OCI-LY7 (cell line): ENCODE measurements around the gene KIAA1549. TPM values are rescaled to one million over a fixed set of nuclear protein-coding genes. Genes with fewer than 3 reads are reported as not detected.

Experiments used
- BruUV-seq: library from RNA; stranded (reverse); fragments of 400-500 nt; replicated peaks from 2 replicates; lab custom pipeline; 2021; lab: Mats Ljungman, UMichigan
- CTCF ChIA-PET: fragments of 300-600 bp; sonication (Branson Sonifier 250); formaldehyde crosslinking; loops from one replicate; lab custom pipeline; 2022; ENCODE audit warnings: antibody characterized with exemption; ENCODE audit not compliant: unreplicated experiment; lab: Charles Lee
- POLR2A ChIA-PET: fragments of 300-600 bp; sonication (Branson Sonifier 250); formaldehyde crosslinking; loops from one replicate; lab custom pipeline; 2022; ENCODE audit warnings: antibody characterized with exemption; lab: Charles Lee
- DNase-seq: peaks from one replicate; pipeline ENCODE4 v3.0.0-alpha.2; 2015; ENCODE audit warnings: low spot score
- H2AFZ ChIP-seq: fragments of 200-600 bp; sonication (generic), shearing (Covaris generic); 2 replicates; pipeline ENCODE4 v1.6.1; 2014; ENCODE audit warnings: mild to moderate bottlenecking, antibody characterized with exemption, low read length, moderate library complexity
- H3K27ac ChIP-seq: fragments of 200-600 bp; sonication (generic); 2 replicates; pipeline ENCODE4 v1.5.1; 2014; ENCODE audit warnings: mixed run types, low read depth, mild to moderate bottlenecking, moderate library complexity, low read length, inconsistent platforms; ENCODE audit not compliant: poor library complexity, severe bottlenecking
- H3K36me3 ChIP-seq: fragments of 200-600 bp; sonication (generic); 2 replicates; pipeline ENCODE4 v1.6.1; 2014; ENCODE audit warnings: mild to moderate bottlenecking, antibody characterized with exemption, low read length, moderate library complexity, mixed read lengths; ENCODE audit not compliant: insufficient read depth
- H3K4me1 ChIP-seq: fragments of 200-600 bp; sonication (generic); 2 replicates; pipeline ENCODE4 v1.5.1; 2014; ENCODE audit warnings: mild to moderate bottlenecking, low read length; ENCODE audit not compliant: insufficient read depth, poor library complexity, severe bottlenecking
- H3K4me2 ChIP-seq: fragments of 200-600 bp; sonication (generic); 2 replicates; pipeline ENCODE4 v1.6.1; 2014; ENCODE audit warnings: mild to moderate bottlenecking, low read length
- H3K4me3 ChIP-seq: fragments of 200-600 bp; sonication (generic); 2 replicates; pipeline ENCODE4 v1.5.1; 2014; ENCODE audit warnings: mild to moderate bottlenecking, low read depth, low read length; ENCODE audit not compliant: poor library complexity, severe bottlenecking
- H3K79me2 ChIP-seq: fragments of 200-600 bp; sonication (generic); 2 replicates; pipeline ENCODE4 v1.6.1; 2016; ENCODE audit warnings: low read depth, mild to moderate bottlenecking, low read length, moderate library complexity, mixed read lengths; ENCODE audit not compliant: insufficient read depth
- H3K9me2 ChIP-seq: fragments of 200-600 bp; sonication (generic); 2 replicates; pipeline ENCODE4 v1.6.1; 2016; ENCODE audit warnings: mild to moderate bottlenecking, low read length, mixed read lengths; ENCODE audit not compliant: insufficient read depth
- H3K9me3 ChIP-seq: fragments of 200-600 bp; sonication (generic); 2 replicates; pipeline ENCODE4 v1.6.1; 2014; ENCODE audit warnings: mild to moderate bottlenecking, mixed run types, low read length, mixed read lengths
- H4K20me1 ChIP-seq: fragments of 200-600 bp; sonication (generic); 2 replicates; pipeline ENCODE4 v1.6.1; 2014; ENCODE audit warnings: mild to moderate bottlenecking, antibody characterized with exemption, low read length, moderate library complexity, mixed read lengths; ENCODE audit not compliant: insufficient read depth
- CTCF ChIP-seq: fragments of 200-600 bp; sonication (generic); conservative IDR thresholded peaks from 2 replicates; pipeline ENCODE4 v1.5.1; 2014; ENCODE audit warnings: mild to moderate bottlenecking, antibody characterized with exemption, low read length, moderate library complexity, mixed read lengths
- EZH2phosphoT487 ChIP-seq: fragments of 200-600 bp; sonication (generic); IDR thresholded peaks from 2 replicates; pipeline ENCODE4 v1.6.1; 2018; ENCODE audit warnings: low read depth, borderline replicate concordance, mild to moderate bottlenecking, mixed run types, antibody characterized with exemption, low read length, moderate library complexity, mixed read lengths
- intact Hi-C: fragments of 100-400 bp; cut with micrococcal nuclease; formaldehyde crosslinking; loops from one replicate; pipeline ENCODE4 v1.10.0; 2022; ENCODE audit not compliant: unreplicated experiment
- total RNA-seq, 2 experiments: library from RNA; depleted of rRNA in 1 of 2; stranded (reverse); fragments of >200 nt in 1 of 2; shearing (Covaris generic) in 1 of 2; gene quantifications; 2 replicates each; pipeline ENCODE4 v1.2.3, GENCODE V29; 2014 to 2022

KIAA1549 gene
- total RNA-seq, 2 experiments from 2014 or later = 0.03 to 3.0 TPM

GRCh38 chr7:138828302-138828701 is 152.9 kb downstream of the KIAA1549 start:
- POLR2A ChIA-PET = interaction anchor here (1.3 kb wide), 1 partner anchor 9 kb away, joined by 3 read pairs; no protein-coding TSS in a partner anchor
- H2AFZ ChIP-seq = no peak overlapping the region
- no peaks in the 10 kb centered on the region for H3K36me3 ChIP-seq
- no peaks in the 10 kb centered on the region for H3K79me2 ChIP-seq
- no peak overlapping the region for H3K4me2 ChIP-seq
- H3K27ac ChIP-seq = no peak overlapping the region
- intact Hi-C loops = no loop called here
- no peak for DNase-seq
- CTCF ChIA-PET = no interaction called here
- no TSS peak for BruUV-seq
- H3K9me3 ChIP-seq = no peaks in the 10 kb centered on the region
- no peaks in the 10 kb centered on the region for H3K9me2 ChIP-seq
- H4K20me1 ChIP-seq = no peaks in the 10 kb centered on the region
- TF ChIP-seq EZH2phosphoT487 (no peak), CTCF (no peak)
- H3K4me1 ChIP-seq = no peaks in the 10 kb centered on the region
- H3K4me3 ChIP-seq = no peak overlapping the region

GRCh38 chr7:138825049-138825721 is 156.0 kb downstream of the KIAA1549 start:
- intact Hi-C loops = no loop called here

More at GRCh38 chr7:138825049-138825721, 156.0 kb downstream of the KIAA1549 start:
- Histone ChIP-seq H3K9me2 (no peaks in the 10 kb centered on the region), H3K79me2 (no peaks in the 10 kb centered on the region), H4K20me1 (no peaks in the 10 kb centered on the region), H3K4me3 (no peak overlapping the region), H3K4me2 (no peak overlapping the region), H3K36me3 (no peaks in the 10 kb centered on the region), H3K4me1 (no peaks in the 10 kb centered on the region), H2AFZ (no peak overlapping the region), H3K27ac (no peak overlapping the region), H3K9me3 (no peaks in the 10 kb centered on the region)
- TF ChIP-seq CTCF (no peak), EZH2phosphoT487 (no peak)
- ChIA-PET CTCF (no interaction called here), POLR2A (no interaction called here)
- DNase-seq = no peak
- no TSS peak for BruUV-seq
